NCI-H1092 treated with DMSO at 0.1 percent for 48 hours (cell line): Measurements from ENCODE around the gene MAB21L3.
A peak's percentile ranks its signal among the peaks of the same experiment; 100 is the strongest.
"Not testable (repeated sequence)": the region's sequence is repeated elsewhere in the genome, so short reads cannot be mapped to it uniquely, and the experiment has no call there.

Source experiments
- DNase-seq: peaks from one replicate; lab custom pipeline; 2025; lab: John Stamatoyannopoulos, UW

MAB21L3 gene

DNA sequence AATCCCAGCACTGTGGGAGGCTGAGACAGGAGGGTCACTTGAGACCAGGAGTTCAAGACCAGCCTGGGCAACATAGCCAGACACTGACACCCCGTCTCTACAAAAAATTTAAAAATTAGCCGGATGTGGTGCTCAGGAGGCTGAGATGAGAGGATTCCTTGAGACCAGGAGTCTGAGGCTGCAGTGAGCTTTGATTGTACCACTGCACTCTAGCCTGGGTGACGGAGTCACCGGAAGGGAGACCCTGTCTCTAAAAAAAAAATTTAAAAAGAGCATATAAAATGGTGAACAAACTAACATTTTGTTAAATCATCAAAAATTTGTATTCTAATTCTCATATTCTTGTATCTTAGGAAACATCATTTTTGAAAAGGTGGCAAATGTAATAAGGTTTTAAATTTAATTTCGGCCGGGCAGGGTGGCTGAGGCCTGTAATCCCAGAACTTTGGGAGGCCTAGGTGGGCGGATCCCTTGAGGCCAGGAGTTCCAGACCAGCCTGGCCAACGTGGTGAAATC, 27.1 kb downstream of the MAB21L3 start:
- no peak for DNase-seq

GRCh38 chr1:116139592-116140134, 28.5 kb downstream of the MAB21L3 start:
- no peak for DNase-seq

DNA sequence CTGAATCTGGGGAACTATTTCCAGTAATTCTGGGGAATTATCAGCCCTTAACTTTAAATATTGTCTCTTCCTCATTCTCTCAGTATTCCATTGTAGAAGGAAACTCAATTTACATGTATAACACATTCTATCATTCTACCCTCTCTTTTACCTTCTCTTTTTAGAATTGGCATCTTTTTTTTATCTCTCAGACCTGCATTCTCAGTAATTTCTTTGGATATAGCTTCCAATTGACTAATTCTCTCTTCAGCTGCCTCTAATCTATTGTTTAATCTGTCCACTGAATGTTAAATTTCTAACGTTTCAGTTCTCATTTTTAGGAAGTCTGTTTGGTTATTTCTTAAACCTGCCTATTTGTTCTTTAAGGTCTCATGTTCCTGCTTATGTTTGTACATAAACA, 33.0 kb downstream of the MAB21L3 start:
- DNase-seq = no peak

GRCh38 chr1:116146447-116147113, 35.4 kb downstream of the MAB21L3 start:
- not testable (repeated sequence) for DNase-seq

GRCh38 chr1:116147114-116147510, 35.9 kb downstream of the MAB21L3 start:
- no peak for DNase-seq

- no peak for DNase-seq
Observed at GRCh38 chr1:116147972-116148371, 36.8 kb downstream of the MAB21L3 start.

GRCh38 chr1:116148967-116149366, 37.8 kb downstream of the MAB21L3 start:
- no peak for DNase-seq

DNA sequence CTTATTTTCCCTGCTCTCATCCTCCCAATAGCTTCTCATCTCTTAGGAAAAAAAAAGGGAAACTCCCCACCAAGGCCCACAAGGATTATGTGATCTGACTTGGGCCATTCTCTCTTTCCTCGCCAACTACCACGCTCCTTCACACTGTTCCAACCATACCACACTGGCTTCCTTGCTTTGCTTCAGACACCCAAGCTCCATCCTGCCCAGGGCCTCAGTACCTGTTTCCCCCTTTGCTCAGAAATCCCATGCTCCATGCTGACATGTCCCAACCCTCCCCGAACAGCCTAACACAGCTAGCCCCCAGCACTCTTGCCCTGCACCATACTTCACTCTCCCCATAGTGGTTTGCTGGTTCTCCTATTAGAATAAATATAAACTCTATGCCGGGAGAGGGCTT, 39.2 kb downstream of the MAB21L3 start:
- no peak for DNase-seq

- DNase-seq = peak; percentile 68
Observed at GRCh38 chr1:116151739-116152576, 40.8 kb downstream of the MAB21L3 start.

DNA sequence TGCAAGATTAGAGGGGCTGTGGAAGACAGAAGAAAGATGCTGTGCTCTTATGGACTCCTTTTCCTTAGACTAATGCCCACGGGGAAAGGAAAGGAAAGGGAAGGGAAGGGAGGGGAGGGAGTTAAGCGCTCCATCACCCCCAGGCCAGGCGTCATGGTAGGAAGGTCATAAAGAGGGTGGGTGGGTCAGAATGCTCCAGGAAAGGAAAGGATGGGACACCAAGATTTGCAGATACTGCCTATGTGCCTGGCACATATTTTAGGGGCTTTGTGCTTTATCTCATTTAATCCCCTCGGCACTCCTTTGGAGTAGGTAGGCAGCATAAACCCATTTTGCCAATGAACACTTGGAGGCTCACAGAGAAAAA, 41.4 kb downstream of the MAB21L3 start:
- no peak for DNase-seq

DNA sequence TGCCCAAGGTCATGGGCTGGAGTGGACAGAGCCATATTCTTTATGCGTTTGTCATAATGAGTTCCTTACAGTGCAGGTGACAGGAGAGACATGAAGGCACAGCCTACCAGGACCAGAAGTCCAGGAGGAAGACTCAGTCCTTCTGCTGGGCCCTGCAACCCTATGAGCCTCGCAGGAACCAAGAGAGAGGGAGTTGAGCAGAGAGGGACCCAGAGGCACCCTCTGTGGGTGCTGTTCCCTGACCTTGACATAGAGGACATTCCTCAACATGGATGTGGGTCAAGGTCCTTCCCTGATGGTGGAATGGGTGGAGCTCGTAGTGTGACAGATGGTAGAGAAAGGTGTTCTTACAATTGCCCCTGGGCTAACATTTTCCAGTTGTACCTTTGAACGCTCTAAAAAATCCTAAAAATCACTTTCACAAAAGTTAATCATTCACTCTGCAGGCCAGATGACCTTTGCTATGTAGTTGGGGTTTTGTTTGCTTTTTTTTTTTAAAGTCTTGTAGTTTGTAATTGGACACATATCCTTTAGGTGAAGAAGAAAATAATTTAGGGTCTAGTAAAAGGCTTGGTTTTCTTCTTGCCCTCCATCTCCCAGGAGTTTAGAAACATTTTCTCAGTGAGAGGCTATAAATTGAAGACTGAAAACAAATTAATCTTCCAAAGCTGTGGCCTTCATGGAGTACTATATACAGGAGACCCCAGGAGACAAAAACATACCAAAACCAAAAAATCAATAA, 41.9 kb downstream of the MAB21L3 start:
- DNase-seq = no peak

DNA sequence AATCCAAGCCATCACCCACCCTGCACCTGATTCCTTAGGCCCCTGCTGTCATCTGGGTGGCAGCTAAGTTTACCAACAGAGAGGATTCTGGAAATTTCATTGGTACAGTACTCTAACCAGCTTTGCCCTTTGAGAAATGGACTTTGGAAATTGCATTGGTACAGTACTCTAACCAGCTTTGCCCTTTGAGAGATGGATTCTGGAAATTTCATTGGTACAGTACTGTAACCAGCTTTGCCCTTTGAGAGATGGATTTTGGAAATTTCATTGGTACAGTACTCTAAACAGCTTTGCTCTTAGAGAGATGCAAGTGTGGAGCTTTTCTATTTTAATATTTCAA, 42.5 kb downstream of the MAB21L3 start:
- no peak for DNase-seq

GRCh38 chr1:116154536-116154935, 43.3 kb downstream of the MAB21L3 start:
- DNase-seq = no peak

- no peak for DNase-seq
Observed at GRCh38 chr1:116157096-116157495, 45.9 kb downstream of the MAB21L3 start.

GRCh38 chr1:116159177-116159576, 48.0 kb downstream of the MAB21L3 start:
- no peak for DNase-seq

DNA sequence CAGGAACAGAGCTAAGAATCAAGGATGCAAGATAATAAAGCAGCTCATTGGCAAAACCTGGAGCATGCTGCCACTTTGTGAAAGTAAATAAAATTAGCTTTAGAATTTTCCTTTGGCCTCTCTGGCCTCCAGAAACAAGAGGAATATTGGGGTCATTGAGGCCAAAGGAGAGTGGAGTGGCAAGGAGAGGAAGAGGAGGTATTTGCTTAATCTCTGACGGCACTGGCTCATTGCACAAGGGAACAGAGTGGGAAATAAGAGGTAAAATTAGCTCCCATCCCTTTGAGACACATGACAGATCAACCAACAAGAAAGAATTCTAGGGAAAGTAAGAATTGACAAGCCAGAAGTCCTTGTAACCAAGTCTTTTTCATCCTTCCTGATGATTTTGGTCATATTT, 48.4 kb downstream of the MAB21L3 start:
- no peak for DNase-seq

DNA sequence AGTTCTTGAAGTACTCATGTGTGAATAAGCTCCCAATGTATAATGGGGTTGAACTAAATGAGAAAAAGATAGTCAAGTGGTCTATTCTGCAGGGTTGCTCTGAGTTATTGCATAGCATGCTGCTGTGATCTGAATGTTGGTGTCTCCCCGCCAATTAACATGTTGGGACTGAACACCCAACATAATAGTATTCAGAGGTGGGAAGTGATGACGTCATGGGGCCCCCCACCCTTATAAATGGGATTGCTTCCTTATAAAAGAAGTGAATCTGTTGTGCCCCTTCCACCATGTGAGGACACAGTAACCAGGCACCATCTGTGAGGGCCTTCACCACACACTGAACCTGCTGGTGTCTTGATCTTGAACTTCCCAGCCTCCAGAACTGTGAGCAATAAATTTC, 50.2 kb downstream of the MAB21L3 start:
- DNase-seq = no peak

GRCh38 chr1:116161877-116162390, 50.7 kb downstream of the MAB21L3 start:
- DNase-seq = no peak

DNA sequence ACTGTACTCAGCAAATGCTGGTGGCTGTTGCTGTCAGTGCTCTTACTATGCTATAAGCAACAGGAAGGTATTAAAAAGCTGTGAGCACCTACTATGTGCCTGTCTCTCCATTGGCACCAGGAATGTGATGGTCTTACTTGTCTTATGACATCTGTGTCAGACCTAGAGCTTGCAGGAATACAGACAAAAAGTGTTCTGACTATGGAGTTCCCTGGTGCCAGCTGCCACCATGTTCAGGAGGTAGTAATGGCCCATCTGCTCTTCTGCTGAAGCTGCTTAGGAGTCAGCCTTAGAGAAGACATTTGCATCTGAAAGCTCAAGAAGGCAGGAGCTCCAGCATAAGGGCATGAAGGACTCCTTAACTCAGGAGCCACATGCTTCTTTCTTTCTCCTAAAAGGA, 52.3 kb downstream of the MAB21L3 start:
- DNase-seq = no peak

DNA sequence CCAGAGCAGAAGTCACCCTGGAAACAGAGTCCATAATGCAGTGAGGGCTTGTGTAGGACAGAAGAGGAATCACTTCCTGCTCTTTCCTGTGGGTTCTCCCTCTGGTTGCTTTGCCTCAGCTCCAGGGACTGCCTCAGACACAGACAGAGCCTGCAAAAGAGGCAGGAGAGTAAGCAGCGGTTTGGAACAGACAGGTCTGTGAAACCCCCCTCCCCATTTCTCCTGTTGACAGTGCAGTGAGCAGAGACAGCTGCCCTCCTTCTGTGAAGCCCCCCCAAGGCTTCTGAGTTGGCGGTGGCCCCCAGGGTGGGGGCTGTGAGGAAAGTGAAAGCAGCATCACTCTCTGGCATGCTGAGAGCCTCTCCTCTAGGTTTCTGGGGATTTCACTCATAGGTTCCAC, 53.0 kb downstream of the MAB21L3 start:
- no peak for DNase-seq

DNA sequence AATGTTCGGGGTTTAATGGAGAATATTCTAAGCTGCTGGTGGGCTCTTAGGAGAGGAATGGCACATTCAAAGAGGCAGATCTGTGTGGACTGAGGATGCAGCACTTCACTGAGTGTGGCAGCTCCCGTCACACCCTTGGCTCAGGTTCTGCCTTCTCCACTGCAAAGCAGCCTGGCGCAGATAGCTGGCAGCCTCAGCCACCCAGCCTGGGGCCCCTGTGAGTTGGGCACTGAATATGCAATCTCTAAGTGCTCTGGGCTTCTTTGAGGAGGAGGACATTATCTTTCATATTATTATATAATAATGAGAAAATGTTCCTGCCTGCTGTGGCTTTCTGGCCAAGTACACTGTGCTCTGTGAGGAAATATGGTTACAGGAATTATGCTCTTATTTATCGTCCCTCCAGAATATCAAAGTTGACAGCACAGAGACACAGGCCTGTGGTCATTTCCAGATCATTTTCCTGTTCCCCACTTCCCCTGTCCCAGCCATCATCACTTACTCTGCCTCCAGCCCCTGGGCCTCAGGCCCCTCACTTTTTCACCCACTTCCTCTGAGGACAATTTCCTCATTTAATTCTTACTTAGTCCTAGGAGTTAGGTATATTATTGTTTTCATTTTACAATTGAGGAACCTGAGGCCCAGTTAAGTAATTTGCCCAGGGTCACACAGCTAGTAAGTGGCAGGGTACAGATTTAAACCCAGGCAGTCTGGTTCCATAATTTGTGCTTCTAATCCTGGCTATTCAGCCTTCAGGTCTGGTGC, 53.6 kb downstream of the MAB21L3 start:
- no peak for DNase-seq

GRCh38 chr1:116165572-116165971, 54.4 kb downstream of the MAB21L3 start:
- no peak for DNase-seq
